NCI-H1092 treated with DMSO at 0.1 percent for 48 hours (cell line): ENCODE data around the gene PEMT.

Experiments
- DNase-seq: peaks from one replicate; lab custom pipeline; 2025; lab: John Stamatoyannopoulos, UW

Gene PEMT

DNA sequence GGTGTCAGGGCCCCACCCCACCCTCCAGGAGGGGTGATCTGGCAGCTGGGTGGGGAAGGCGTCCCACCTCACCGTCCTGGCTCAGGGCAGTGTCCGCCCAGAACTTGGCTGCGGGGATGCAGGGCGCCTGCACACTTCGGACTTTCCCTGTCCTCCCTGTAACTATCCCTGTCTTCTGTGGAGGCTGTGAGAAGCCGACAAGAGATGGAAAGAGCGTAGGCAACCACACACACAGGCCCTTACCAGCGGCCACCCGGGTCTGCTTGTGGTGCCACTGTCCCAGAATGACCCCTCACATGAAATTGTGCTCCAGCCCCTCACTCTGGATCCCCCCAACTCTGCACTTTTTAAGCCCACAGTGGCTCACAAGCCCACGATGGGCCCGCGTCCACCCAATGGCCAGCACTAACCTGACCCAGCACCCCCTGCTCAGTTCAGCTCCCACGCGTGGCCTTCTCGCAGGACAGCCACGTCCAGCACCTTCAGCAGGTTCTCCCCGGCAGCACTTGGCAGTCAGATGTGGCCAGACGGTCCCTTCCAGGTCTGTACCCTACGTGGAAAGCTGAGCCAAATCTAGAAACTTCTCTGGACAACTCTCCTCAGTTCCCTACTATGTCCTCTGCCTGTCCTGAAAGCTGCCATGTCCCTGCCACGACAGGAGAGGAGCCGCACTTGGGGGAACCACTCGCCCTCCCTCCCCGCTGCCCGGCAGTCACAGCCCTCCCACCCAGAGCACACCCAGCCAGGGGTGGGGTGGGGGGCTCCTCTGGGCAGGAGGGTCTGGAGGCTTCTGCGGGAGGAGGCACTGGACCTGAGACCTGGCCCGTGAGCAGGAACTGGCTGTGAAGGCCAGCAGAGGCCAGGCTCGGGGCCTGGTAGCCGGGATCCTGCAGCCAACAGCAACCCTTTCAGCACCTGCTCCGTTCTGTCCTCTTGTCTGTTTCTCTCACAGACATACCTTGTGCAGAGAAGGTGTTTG is 38.0 kb downstream of the PEMT start:
- no peak for DNase-seq

DNA sequence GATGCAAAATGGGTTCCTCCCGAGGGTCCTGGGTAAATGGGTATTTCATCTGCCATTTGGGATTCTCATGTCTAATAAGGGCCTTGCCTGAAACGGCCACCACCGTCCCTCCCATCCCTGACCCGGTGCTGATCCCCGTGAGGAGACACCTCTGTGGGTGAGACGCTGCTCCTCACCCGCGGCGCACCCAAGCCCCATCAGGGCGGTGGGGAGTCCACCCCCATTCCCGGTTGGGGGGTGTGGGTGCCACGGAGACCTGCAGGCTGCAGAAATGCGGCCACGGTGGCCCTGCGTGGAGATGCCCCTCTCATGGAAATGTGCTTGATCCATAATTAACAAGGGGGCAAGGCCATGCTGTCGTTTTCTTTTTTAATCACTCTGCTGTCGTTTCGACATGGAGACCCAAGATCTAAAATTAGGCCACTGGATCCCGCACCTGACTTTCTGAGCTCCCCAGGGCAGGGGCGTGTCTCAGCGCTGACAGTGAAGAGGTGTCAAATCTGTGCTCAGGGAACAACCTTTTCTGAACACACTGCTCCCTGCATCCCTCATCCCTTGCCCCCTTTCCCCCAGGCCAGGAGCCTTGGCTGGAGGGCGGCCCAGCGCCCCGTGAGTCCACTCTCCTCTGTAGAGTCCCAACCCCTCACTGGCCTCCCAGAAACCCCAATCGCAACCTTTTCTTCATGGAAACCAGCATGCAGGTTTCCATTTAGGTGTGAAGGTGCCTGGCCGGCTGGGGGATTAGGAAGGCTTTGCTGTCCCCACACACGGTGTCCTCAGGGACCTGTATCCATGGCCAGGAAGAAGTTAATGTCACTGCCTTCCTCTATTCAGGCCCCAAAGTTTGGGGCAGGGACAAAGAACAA is 38.9 kb downstream of the PEMT start:
- no peak for DNase-seq

DNA sequence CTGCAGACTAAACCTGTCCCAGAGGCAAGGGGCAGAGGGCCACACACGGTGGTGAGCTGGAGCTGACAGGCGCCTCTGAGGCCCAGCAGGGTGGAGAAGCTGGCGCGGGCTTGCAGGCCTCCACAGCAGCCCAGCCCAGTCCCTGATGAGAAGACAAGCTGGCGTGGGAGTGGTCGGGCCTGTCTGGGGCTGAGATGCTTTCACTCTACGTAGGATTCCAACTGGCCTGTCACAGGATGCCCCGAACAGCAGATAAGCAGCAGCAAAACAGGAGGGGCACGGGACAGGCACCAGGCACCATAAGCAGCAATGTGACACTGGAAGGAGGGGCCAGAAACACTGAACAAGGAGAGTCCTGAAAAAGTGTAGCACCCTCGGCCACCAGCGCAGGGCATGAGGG is 40.1 kb downstream of the PEMT start:
- no peak for DNase-seq

DNA sequence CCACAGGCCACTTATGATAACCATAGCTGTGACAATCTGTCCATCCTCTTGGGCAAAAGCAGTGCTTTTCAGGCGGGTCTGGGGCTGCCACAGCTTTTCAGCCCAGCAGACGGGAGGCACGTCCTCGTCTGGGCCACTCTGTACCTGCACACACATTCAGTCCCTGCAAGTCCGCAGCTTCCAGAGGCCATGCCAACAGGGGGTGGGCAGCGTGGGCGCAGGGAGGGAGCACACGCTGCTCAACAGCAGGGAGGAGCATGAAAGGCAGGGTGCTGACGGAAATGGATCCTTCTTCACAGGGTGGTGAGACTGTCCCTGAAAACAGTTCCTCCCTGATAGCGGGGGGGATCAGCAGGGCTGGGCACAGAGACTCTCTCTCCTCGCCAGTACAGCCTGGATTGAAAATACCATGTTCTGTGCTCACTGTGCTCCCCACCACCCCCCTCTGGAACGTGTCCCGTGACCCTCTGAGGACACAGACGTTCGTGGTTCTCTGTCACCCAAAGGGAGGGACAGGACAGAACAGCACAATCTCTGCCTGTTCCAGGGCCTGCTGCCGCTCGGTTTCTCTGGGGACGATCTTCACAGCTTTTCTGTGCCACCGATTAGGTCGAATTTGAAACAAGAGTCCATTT is 41.7 kb downstream of the PEMT start:
- no peak for DNase-seq

DNA sequence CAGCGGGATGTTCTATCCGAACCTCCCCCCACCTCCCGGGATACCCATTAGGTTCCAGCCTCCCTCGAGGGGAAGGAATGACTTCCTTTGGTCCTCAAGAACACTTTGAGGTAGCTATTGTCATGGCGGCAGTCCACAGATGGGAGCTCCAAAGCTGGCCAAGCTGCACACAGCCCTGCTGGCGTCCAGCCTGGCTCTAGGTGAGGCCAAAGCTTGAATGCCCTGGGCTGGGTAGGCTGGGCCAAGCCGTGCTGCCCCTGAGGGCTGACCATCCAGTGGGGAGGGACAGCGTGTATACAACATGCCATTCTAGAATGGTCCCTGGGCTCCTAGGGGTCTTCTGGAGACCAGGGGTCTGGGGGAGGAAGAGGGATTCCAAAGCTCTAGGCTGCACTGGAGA is 43.5 kb downstream of the PEMT start:
- no peak for DNase-seq

DNA sequence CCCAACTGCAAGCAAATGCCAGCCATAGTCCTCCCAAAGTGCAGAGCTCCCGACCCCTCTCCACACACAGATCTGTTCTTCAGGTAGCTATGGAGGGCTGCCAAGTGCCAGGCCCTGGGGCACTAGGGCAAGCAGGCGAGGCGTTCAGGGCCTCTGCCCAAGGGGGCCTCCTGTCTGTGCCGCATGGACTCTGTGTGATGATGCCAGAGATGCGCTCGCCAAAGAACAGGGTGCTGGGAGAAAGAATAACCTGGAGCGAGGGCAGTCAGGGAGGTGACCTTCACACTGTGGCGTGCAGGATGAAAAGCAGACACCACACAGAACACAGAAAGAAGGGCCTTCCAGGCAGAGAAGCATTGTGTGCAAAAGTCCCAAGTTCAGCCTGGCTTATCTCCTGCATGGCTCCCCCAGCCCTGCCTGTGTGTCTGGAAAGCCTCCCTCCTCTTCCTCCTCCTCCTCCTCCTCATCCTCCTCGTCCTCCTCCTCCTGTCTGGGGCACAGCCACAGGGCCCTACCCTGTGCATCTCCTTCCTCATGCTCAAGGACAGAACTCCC is 44.2 kb downstream of the PEMT start:
- DNase-seq: no peak

DNA sequence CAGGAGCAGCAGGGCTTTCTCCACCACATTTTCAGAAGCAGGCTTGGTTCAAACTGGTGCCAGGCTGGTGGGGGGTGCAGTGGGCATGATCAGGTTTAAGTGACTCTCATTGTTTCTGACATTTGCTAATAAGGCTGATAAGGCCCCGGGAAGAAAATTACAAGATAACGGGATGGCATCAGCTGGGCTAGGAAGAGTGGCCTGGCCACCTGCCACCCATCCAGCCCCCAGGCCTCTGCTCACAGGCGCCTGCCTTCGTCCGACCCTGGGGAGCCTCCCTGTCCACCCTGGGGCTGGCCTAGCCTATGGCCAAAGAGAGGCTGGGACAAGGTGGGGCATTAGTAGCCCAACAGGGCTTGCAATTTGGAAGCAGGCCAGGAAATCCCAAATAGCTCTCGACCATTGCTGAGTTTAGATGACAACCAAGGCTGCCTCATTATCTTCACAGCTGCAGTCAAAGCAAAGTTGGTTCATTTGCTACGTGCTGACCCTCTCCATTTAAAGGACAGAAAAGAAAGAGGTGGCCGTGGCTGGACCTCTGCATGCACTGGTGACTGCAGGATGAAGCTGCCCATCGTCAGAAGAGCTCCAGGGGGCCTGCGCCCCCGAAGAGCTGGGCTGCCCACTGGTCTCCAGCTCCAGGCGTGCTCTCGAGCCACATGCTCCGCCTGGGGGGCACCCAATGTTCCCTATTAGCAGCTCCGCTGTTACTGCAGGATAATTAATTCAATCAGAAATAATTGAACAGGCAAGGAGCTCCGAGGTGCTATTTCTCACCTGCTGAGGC is 44.9 kb downstream of the PEMT start:
- no peak for DNase-seq

DNA sequence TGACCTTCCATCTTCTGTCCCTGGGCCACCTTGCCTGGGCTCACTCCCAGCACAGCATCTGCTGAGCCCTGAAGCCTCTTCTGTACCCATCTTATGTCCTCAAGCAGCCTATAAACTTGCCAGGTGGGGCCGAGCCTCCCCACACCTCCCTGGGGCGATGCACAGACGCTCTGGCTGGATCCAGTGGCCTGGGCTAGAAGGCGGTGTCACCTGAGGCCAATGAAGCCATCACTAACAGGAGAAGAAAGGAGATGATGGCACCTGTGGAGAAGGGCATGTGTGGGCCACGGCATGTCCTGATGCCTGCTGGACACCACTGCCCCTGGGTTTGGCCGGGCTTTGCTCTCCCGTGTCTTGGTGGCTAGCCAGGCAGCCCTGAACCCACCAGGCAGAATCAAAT is 45.5 kb downstream of the PEMT start:
- DNase-seq: no peak

DNA sequence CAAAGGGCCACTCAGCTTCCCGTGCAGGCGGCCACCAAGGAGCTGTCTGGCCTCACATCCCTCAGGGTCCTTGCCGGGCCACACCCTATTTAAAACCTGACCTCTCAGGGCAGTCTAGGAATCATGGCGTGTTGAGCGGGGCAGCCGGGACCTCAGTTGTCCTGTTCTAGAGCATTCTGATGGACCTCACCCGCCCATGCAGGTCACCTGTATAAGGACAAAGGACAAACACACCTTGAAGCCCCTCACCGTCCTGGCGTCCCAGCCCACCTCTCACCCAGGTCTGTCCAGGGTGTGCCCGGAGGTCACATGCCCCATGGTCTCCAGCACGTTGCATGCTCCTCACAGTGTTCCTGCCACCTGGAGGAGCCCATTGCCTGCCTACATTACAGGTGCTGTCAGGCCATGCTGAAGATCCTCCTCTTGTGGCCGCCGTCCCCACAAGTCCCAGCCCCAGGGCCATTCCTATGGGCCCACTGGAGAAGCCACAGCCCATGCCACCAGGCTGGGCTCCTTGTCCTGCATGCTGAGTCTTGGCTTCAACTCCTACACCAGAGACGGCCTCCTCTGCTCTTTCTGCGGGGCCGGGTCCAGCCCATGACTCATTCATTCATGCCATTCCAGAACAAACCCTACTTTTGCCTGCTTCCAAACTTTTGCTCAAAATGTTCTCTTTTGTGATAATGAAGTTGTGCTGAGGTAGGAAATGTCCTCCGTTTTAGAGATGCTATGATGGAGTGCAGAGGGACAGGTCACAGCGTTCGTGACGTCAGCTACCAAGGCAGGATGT is 46.3 kb downstream of the PEMT start:
- no peak for DNase-seq

DNA sequence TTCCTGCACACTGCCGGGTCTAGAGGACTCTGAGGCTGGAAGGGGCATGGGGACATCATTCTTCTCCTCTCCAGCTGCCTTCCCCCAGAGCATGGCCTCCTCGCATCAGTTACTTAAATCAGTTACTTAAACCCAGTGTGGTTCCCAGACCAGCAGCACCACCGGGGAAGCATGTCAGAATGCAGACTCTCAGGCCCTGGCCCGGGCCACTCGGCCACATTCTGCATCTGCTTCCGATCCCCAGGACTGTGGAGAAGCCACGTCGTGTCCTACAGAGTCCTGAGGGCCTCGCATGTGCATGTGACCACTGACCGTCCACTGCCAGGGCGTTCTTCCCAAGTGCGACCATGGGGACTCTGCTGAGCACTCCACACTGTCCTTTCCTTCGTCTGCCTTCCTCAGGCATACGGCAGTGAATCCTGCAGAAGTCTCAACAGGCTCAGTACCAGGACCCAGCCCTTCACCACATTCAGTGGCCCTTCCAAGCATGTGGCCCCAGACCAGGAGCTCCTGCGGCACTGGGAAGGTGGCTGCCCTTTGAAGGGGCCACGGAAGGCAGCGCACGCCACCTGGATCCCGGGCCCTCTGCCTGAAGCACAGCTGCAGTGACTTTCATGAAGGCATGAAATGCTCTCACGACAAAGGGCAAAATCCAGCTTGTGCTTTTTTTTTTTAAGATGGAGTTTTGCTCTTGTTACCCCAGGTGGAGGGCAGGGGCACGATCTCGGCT is 48.4 kb downstream of the PEMT start:
- no peak for DNase-seq

DNA sequence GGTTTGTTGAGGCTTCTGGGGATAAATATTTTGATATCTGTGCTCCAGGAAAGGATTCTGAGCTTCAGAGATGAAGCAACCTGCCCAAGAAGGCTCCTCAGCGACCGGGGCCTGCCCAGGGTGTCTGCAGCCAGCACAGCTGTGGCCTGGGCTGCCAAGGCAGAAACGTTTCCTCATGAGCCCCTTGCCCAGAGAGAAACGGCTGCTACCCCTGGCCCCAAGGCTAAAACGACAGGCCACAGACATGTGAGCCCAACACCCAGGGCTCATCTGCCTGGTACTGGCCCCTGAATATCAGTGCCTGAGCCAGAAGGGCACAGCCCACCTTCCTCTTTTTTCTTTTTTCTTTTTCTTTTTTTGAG is 49.9 kb downstream of the PEMT start:
- DNase-seq: no peak

DNA sequence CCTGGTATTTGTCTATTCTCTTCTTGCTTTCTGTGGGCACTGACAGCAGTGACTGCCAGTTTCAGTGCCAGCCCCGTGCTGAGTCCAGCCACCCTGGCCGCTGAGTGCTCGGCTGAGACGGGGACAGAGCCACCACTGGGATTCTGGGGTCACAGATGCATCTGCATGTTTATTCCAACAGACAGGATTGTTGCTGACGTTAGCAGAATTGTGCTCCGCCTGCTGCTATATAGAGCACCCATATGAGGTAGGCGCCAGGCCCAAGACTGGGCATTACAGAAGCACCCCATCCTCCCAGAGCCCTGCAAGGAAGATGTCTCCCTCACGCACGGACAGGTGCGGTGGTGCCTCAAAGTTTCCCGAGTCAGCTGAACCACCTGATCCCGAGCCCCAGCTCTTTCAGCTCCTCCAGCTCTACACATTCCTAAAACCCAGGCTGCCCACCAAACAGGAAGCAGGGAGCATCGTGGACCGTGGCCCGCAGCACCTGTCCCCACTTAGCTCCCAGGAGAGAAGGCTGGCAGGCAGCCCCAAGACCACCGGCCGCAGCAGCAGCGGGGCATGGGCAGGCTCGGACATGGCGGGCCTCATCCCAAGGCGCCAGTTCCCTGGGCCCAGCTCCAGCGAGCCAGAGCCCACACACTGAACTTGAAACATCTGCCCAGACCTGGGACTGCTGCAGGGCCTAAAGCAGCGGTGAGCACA is 50.4 kb downstream of the PEMT start:
- DNase-seq: peak; percentile 34

DNA sequence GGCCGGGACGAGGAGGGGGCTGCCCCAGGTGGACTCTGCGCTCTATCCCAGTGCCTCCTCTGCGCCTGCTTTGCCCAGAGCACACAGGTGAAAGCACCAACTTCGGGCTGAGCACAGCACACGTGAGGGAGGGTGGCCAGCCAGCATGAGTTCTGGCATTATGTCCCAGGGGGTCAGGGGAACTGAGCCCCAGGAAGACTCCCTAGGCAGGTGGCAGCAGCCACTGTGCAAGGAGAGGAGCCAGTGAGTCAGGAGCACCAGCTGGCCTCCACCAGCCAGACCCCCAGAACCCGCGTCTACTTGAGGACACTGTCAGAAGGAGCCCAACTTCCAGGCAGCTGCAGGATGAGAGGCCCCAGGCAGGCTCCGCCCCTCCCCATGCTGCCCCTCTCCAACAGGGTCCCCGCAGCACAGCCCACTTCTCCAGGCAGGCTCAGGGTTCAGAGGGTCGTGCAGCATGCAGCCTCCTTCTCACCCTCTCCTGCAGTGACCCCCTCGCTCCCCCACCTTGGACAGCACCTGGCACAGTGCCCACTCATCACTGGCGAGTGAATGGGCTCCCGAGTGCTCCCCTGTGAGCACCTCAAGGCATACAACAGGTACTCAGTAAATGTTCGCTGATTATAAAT is 51.1 kb downstream of the PEMT start:
- peak; percentile 58 for DNase-seq

DNA sequence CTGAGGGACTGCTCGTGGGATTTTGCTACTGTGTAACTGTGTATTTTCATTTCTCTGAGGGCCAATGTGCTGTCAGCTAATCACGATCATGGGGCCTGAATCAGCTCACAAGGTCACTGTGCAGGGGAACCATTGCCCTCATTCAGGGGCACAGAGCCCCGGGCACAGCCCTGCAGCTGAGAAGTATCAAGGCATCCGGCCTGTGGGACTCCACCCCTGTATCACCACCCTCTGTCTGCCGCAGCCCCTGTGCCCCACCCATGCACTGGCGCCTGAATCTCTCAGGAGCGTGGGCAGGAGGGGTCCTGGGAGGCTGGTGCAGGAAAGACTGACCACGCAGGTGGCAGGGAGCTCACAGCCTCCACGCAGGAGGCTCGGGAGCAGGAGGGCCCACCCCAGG is 51.9 kb downstream of the PEMT start:
- no peak for DNase-seq

DNA sequence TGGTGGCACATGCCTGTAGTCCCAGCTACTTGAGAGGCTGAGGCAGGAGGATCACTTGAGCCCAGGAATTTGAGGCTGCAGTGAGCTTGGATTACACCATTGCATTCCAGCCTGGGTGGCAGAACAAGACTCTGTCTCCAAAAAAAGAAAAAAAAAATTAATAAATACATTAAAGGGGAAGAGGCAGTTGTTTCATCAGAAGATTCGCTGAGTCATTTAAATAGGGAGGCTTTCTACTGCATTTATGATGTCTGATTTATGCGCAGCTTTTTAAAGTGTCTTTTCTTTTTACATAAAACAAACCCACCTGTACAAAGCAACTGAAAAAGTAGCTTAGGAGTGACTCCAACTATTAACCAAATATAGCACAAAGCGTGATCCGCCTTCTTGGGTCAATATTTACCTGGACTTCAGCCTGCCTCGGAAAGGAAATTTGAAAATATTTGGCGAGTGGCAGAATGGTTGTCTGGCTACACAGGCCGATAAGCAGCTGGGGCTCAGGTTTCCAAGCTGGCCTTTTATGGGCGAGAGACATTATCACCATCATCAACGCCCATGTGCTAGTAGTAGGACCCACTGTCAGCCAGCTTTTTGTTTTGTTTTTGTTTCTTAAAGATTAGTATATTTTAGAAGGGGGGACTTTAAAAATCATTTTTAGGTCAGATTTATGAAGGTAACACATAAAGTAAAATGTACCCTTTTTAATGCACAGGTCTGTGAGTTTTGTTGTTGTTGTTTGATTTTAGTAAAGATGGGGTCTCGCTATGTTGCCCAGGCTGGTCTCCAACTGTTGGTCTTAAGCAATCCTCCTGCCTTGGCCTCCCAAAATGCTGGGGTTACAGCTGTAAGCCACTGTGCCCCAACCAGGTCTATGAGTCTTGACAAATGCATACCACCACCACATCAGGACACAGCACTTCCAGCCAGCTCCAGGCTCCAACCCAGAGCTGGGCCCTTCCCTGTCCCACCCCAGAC is 52.8 kb downstream of the PEMT start:
- DNase-seq: peak; percentile 97

DNA sequence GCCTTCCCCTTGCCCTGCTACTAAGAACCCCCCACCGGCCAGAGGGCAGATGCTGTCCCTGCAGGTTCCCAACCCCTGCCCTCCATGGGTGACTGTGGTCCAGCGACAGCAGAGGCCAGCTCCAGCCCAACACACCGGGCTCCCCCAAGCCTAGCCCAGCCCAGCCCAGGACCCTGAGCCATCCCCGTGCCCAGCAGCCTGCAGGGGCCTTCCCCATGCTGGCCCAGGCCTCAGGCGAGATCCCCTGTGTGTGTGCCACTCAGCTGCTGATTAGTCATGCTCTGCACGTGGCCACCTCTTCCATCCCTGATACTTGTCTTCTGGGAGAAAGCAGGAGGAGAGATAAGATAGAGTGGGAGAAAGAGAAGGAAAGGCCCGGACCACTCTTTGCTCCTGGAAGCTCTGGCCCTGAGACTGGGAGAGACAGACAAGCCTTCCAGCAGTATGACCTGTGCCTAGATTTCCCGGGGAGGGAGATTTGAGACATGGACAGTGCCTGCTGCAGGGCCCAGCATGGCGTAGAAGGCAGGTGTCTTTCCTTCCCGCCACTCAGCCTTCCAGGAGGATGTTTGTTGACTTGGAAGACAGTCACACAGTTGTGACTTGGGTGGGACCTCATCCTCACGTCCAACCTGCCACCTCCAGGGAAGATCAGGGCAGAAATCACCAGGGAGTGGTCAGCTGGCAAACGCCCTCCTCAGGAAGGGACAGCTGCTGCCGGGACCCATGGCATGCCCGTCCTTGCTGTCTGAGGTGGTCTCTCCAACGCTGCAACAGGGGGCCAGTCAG is 54.0 kb downstream of the PEMT start:
- DNase-seq: no peak

DNA sequence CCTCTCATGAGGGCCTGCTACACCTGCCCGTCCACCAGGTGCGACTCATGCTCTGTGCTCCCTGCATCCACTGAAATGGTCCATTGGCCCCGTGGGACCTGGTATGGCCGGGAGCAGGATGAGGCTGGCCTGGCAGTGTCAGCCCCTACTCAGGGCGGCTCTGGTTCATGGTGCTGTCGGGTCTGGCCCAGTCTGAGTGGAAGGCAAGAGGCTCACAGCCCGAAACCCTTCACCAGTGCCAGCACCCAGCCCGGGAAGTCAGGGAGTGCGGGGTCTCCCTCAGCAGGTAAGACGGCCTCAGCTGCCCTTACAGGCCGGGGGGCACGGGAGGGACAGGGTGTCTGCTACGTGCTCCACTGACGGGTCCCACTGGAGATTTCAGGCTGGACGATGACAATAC is 54.8 kb downstream of the PEMT start:
- DNase-seq: no peak
